Activated CD4-positive, alpha-beta T cell treated with anti-CD3 and anti-CD28 coated beads, Interleukin-2, amount 10 ng/mL, durations not matched to agents 24 days and 14 days (primary cell): ENCODE data around the gene COL11A2. TPM values are rescaled to one million over a fixed set of nuclear protein-coding genes. Genes with fewer than 3 reads are reported as not detected.
A peak's percentile ranks its signal among the peaks of the same experiment; 100 is the strongest.

Source experiments
- DNase-seq: peaks from one replicate; pipeline ENCODE4 v3.0.0; 2022
- H3K27ac Mint-ChIP-seq: one replicate; pipeline ENCODE4 v1.8.0; 2022; ENCODE audit warnings: mild to moderate bottlenecking, mixed read lengths
- H3K27me3 Mint-ChIP-seq: one replicate; pipeline ENCODE4 v1.8.0; 2022; ENCODE audit warnings: mixed read lengths
- H3K36me3 Mint-ChIP-seq: one replicate; pipeline ENCODE4 v1.8.0; 2022; ENCODE audit warnings: low read depth, mild to moderate bottlenecking, mixed read lengths
- H3K4me1 Mint-ChIP-seq: one replicate; pipeline ENCODE4 v1.8.0; 2021; ENCODE audit warnings: mixed read lengths
- H3K4me3 Mint-ChIP-seq: one replicate; pipeline ENCODE4 v1.8.0; 2022; ENCODE audit warnings: mild to moderate bottlenecking, moderate library complexity, mixed read lengths
- H3K9me3 Mint-ChIP-seq: one replicate; pipeline ENCODE4 v1.8.0; 2021; ENCODE audit warnings: mixed read lengths
- intact Hi-C: fragments of 100-400 bp; cut with micrococcal nuclease; formaldehyde crosslinking; loops from one replicate; pipeline ENCODE4 v1.15.1; 2023
- total RNA-seq: library from RNA; stranded (reverse); gene quantifications from 2 replicates; pipeline ENCODE4 v1.2.3, GENCODE V29; 2022

The COL11A2 gene
- total RNA-seq, 1 donor from 2014 or later: 0.56 TPM

DNA sequence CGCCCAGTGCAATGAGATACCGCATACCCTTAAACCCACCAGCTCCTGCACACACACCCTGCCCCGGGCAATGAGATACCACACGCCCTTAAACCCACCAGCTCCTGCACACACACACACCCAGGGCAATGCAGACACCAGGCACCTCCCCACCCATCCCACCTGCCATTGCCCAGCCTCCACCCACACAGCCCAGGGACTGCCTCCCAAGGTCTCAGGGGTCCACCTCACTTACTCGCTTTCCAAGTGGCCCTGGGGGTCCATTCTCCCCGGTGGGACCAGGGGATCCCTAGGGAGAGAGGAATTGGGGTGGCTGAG is 24.0 kb downstream of the COL11A2 start:
- no peaks in the 10 kb centered on the region for H3K4me1 Mint-ChIP-seq
- no peak overlapping the region for H3K4me3 Mint-ChIP-seq
- intact Hi-C loops: no loop called here
- no peaks in the 10 kb centered on the region for H3K9me3 Mint-ChIP-seq
- H3K36me3 Mint-ChIP-seq: no peaks in the 10 kb centered on the region
- peaks cover 3% of the 10 kb centered on the region for H3K27me3 Mint-ChIP-seq
- no peak for DNase-seq
- no peak overlapping the region for H3K27ac Mint-ChIP-seq

DNA sequence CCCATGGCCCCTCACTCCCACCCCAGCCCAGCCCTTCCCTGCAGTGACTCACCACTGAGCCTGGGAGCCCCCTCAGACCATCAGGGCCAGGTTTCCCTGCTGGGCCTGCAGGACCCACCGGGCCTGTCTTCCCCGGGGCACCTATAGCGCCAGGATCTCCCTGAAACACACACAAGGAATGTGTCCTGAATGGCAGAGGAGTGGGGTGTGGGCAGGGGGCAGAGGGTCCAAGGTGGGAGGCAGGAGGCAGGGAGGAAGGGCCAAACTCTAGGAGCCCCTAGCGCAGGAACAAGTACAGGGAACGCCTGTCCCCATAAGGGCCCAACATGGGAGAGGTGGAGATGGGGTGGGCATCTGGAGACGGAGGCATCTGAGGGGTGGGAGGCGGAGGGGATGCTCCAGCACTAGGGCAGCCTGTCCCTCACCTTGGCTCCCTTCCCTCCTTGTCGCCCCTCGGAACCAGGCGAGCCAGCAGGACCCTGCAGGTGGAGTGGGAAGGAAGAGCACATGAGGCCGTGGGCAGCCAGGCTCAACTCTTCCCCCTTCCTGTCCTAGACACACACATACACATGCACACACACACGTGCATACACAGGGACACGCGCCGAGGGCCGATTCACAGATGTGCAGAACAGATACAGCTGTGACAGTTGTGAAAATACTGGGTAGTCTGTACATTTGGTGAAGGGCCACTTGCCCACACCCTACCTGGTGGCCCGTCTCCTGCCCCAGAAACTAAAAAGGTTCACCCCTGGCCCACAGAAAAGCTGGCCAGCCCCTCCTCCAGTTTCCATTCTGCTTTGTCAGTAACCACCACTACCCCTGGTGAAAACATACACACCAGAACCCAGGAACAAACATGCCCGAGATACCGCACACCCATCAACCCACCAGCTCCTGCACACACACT is 24.6 kb downstream of the COL11A2 start:
- Mint-ChIP-seq H3K4me1 (no peaks in the 10 kb centered on the region), H3K36me3 (no peaks in the 10 kb centered on the region), H3K9me3 (no peaks in the 10 kb centered on the region), H3K27ac (no peak overlapping the region), H3K27me3 (peaks cover 1% of the 10 kb centered on the region), H3K4me3 (no peak overlapping the region)
- no peak for DNase-seq
- intact Hi-C loops: no loop called here

DNA sequence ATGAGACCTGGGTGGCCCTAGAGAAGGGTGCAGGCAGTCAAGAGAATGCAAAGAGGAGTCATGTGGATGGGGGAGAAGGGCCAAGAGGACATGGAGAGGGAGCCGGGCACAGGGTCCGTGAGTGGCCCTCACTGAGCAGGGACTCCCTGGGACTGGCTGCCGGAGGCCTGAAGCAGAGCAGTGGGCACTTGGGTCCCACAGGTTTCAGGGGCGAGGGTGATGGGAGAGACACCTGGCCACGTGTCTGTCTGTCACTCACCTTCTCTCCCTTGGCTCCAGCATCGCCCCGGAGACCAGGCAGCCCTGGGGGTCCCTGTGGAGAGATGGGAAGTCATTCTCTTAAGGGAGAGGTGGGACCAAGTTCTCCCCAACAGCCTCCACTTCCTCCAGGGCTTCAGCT is 25.5 kb downstream of the COL11A2 start:
- DNase-seq: no peak
- Mint-ChIP-seq H3K4me3 (no peak overlapping the region), H3K4me1 (peaks cover 3% of the 10 kb centered on the region), H3K27ac (no peak overlapping the region), H3K27me3 (no peaks in the 10 kb centered on the region), H3K36me3 (no peaks in the 10 kb centered on the region), H3K9me3 (no peaks in the 10 kb centered on the region)
- intact Hi-C loops: no loop called here

DNA sequence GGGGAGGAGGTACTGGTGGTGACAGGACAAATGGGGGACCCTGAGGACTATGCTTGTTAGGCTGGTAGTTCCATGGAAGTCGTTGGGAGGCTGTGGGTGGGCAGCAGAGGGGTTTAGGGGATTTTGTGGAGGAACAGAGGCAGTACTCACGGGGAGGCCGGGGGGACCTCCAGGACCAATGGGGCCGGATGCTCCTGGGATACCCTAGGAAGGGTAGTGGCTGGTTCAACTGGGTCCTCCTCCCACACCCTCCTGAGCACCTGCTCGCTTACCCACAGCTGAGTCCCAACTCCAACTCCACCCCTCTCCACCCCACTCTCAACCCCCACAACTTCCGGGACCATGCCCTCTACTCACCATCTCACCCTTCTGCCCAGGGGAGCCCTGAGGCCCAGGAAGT is 25.9 kb downstream of the COL11A2 start:
- DNase-seq: no peak
- no peak overlapping the region for H3K4me3 Mint-ChIP-seq
- no peaks in the 10 kb centered on the region for H3K36me3 Mint-ChIP-seq
- intact Hi-C loops: no loop called here
- H3K27me3 Mint-ChIP-seq: no peaks in the 10 kb centered on the region
- H3K4me1 Mint-ChIP-seq: peaks cover 8% of the 10 kb centered on the region
- H3K27ac Mint-ChIP-seq: no peak overlapping the region
- H3K9me3 Mint-ChIP-seq: no peaks in the 10 kb centered on the region

DNA sequence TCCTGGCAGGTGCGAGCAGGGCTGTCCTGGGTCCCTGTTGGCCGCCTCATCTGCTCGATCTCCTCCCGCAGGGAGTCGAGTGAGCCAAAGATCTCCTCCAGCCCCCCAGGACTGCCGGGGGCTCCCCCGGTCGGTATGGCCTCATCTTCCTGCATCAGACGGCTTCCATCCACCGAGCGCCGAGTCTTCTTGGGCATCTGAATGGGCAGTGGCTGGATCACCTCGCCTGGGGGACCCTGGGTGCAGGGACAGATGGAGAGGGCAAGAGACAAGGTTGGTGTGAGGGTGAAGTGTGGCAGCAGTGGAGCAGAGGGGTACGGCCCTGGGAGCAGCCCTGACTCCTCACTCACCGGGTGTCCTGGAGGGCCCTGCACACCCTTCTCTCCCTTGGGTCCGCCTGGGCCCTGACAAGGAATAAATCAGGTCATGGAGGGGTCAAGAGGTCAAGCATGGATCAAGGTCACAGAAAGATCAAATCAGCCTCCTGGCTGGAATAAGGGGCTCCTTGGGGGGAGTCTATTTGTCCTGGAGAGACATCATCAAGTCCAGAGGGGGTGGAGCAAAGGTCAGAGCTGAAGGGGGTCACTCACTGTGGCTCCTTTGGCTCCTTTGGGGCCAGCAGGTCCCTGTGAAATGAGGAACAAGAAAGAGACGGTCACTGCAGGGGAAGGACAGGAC is 26.5 kb downstream of the COL11A2 start:
- no peaks in the 10 kb centered on the region for H3K9me3 Mint-ChIP-seq
- no peak overlapping the region for H3K27ac Mint-ChIP-seq
- intact Hi-C loops: no loop called here
- H3K4me1 Mint-ChIP-seq: peaks cover 11% of the 10 kb centered on the region
- H3K36me3 Mint-ChIP-seq: no peaks in the 10 kb centered on the region
- no peaks in the 10 kb centered on the region for H3K27me3 Mint-ChIP-seq
- H3K4me3 Mint-ChIP-seq: no peak overlapping the region
- DNase-seq: no peak

DNA sequence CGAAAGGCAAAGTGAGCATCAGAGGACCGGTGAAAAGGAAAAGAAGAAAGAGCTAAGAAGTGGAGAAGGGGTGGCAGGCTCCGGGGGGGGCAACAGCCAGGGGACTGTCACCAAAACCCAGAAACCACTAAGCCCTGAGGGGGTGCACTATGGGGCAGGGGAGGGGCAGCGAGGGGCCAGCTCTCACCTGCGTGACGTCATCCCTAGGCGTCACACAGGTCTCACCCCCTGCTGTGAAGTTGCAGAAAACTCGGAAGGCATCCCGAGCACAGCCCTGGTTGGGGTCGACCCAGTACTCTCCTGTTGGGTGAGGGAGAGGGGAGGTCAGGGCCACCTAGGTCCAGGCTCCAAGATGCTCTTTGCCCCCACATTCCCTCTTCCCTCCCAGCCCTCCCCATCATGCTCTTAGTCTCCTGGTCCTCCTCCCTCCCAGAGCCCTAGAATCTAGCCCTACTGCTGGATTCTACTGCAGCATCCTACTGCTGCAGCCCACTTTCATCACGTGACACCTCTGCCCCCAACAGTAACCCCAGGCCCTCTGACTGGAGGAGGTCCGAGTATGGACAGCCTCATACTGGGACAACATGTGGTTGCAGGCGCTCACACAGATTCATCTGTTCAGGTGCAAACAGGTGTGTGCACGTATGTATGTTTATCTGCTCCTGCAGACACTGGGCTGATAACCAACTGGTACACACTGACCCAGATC is 27.4 kb downstream of the COL11A2 start:
- H3K4me3 Mint-ChIP-seq: no peak overlapping the region
- intact Hi-C loops: loop anchor here (5.0 kb wide), 1 partner anchor 48 kb away; no protein-coding TSS in a partner anchor
- no peak for DNase-seq
- peaks cover 14% of the 10 kb centered on the region for H3K4me1 Mint-ChIP-seq
- no peak overlapping the region for H3K27ac Mint-ChIP-seq
- H3K36me3 Mint-ChIP-seq: no peaks in the 10 kb centered on the region
- no peaks in the 10 kb centered on the region for H3K9me3 Mint-ChIP-seq
- H3K27me3 Mint-ChIP-seq: no peaks in the 10 kb centered on the region

DNA sequence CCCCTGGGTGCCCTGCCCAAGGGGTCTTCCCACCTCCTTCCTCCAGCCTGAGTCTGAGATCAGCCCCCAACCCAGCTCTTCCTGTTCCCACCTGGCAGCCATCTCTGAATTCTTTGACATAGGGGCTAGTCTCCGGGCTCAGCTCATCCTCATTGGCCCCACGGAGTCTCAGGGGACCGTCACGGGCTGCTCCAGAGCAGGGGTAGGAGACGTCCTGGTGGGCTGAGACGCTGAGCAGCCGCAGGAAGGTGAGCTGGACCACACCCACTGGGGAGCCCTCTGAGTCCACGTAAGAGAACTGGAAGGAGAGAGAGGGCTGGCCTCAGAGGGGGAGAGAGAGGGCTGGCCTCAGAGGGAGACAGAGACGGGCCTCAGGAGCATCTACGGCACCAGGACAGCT is 28.1 kb downstream of the COL11A2 start:
- no peak for DNase-seq
- no peaks in the 10 kb centered on the region for H3K9me3 Mint-ChIP-seq
- no peak overlapping the region for H3K27ac Mint-ChIP-seq
- intact Hi-C loops: loop anchor here (5.0 kb wide), 1 partner anchor 47 kb away; no protein-coding TSS in a partner anchor
- H3K4me1 Mint-ChIP-seq: peaks cover 14% of the 10 kb centered on the region
- no peak overlapping the region for H3K4me3 Mint-ChIP-seq
- H3K27me3 Mint-ChIP-seq: no peaks in the 10 kb centered on the region
- H3K36me3 Mint-ChIP-seq: no peaks in the 10 kb centered on the region

DNA sequence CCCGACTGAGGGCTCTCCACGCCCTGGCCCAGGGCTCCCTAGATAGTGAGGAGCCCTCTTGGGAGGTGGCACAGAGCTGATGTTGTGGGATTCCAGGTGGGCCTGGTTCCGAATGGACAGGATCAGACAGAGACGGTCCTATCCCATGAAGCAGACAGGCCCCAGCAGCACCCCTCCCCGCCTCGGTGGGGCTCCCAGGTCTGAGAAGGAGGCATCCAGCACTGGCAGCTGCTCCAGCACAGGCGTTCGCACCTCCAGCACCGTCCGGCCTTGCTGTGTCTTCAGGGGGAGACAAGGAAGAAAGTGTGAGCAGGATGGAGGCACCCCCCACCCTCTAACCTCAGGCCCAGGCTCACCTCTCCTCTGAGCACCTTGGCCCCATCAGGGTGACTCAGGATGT is 28.7 kb downstream of the COL11A2 start:
- Mint-ChIP-seq H3K27ac (no peak overlapping the region), H3K4me1 (peaks cover 14% of the 10 kb centered on the region), H3K9me3 (no peaks in the 10 kb centered on the region), H3K36me3 (no peaks in the 10 kb centered on the region), H3K4me3 (no peak overlapping the region), H3K27me3 (no peaks in the 10 kb centered on the region)
- intact Hi-C loops: loop anchor here (5.0 kb wide), 1 partner anchor 46 kb away; no protein-coding TSS in a partner anchor
- DNase-seq: no peak

DNA sequence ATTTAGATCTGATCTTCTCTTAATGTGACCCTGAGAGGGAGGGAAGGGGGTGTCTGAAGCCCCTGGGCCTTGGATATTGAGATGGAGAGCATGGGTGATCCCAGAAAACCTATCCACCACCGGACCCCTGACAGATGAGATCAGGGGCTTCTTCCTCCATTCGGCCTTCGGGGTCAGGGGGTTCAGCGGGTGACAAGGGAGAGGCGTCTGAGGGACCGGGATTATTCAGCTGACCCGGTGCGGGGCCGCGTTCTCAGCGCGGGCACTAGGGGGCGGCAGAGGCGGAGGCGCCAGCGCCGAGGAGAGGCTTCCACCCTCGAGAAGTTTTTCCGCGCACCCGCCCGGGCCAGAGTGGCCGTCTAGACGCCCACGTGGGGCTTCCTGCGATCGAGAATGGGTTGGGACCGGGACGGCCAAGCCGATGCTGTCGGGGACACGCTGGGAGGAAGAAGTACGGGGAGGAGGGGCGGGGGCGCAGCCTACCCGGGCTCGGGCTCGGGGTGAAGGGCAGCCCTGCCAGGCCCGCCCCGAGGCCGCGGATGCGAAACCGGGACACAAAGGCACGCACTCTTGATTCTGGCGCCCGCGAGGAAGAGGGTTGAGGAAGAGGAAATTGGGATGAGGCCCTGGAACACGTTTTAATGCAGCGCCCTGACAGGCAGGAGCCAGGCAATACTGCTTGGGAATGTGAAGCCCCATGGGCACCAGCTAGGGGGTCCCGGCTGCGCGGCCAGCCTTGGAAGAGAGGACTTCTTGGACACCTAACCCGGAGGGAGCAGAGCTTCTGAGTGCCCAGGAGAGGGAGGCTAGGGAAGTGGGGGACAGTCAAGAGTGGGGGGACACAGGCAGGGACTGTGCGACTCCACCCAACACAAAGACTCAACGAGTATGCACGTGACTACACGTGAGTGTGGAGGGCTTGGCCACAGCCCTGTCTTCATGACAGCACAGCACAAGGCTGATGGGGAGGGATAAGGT is 30.6 kb downstream of the COL11A2 start:
- peak; percentile 96 for DNase-seq
- peak overlapping the region; percentile 87 for H3K4me3 Mint-ChIP-seq
- H3K36me3 Mint-ChIP-seq: no peaks in the 10 kb centered on the region
- peaks cover under 1% of the 10 kb centered on the region for H3K27me3 Mint-ChIP-seq
- peaks cover 14% of the 10 kb centered on the region for H3K4me1 Mint-ChIP-seq
- peak overlapping the region; percentile 86 for H3K27ac Mint-ChIP-seq
- H3K9me3 Mint-ChIP-seq: no peaks in the 10 kb centered on the region
- intact Hi-C loops: loop anchor here (1.0 to 5.0 kb wide), 3 partner anchors 35 to 87 kb away; no protein-coding TSS in a partner anchor

DNA sequence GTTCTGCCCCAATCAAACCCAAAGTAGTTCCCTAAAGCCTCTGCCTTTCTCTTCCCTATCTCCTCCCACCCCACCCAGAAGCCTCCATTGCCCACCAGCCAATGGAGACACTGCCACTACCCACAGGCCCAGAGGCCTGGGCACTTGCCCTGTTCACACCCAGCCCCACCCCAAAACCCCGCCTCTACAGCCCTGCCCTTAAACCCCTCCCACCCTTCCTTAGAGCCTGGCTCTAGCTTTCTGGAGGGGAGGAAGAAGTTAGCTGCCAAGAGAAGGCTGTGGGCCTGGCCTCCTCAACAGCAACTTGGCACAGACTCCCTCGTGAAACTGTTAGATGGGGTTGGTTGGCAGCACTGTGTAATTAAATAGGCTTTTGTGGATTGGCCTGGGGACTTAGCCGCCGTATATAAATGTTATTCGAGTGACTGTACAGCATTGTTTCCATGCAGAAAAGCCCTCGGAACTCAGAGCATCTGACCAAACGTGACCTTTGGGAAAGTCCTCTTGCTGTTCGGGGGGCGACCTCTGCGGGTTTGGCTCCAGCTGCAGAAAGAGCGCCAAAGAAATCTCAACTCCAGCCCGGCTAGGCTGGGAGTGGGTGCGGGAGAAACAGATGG is 31.4 kb downstream of the COL11A2 start:
- H3K9me3 Mint-ChIP-seq: no peaks in the 10 kb centered on the region
- H3K27ac Mint-ChIP-seq: no peak overlapping the region
- peak overlapping the region; percentile 87 for H3K4me3 Mint-ChIP-seq
- H3K27me3 Mint-ChIP-seq: peaks cover 2% of the 10 kb centered on the region
- no peak for DNase-seq
- intact Hi-C loops: loop anchor here (1.0 to 5.0 kb wide), 3 partner anchors 36 to 87 kb away; no protein-coding TSS in a partner anchor
- H3K36me3 Mint-ChIP-seq: no peaks in the 10 kb centered on the region
- peaks cover 14% of the 10 kb centered on the region for H3K4me1 Mint-ChIP-seq

DNA sequence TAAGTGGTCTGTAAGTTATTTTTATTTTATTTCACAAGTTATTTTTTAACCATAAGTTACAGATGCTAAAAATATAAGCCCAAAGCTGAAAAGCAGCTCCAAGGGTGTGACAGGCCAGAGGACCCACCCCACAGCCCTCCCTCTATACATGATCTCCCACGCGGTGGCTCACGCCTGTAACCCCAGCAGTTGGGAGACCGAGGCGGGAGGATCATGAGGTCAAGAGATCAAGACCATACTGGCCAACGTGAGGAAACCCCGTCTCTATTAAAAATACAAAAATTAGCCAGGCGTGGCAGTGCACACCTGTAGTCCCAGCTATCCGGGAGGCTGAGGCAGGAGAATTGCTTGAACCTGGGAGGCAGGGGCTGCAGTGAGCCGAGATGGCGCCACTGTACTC is 32.2 kb downstream of the COL11A2 start:
- Mint-ChIP-seq H3K27me3 (peaks cover 2% of the 10 kb centered on the region), H3K36me3 (no peaks in the 10 kb centered on the region), H3K9me3 (no peaks in the 10 kb centered on the region), H3K27ac (no peak overlapping the region), H3K4me3 (no peak overlapping the region), H3K4me1 (peaks cover 14% of the 10 kb centered on the region)
- intact Hi-C loops: loop anchor here (2.0 to 5.0 kb wide), 2 partner anchors 37 to 43 kb away; no protein-coding TSS in a partner anchor
- DNase-seq: no peak

DNA sequence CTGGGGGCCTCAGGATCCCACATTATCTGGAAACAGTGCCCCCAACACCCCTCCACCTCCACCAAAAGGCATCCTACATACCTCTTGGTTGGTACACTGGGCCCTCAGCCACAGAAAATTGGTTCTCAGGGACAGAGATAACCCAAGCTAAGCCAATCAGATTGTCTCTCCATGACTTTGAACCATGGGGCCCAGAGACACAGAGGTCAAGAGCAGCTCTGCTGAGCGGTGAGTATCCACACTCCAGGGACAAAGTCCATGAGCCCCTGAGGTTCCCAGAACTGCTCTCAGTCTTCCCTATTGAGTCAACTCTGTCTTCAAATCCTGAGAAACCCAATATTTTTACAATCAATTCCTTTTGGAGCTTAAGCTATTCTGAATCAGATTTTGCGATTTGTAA is 35.3 kb downstream of the COL11A2 start:
- Mint-ChIP-seq H3K4me1 (peaks cover 13% of the 10 kb centered on the region), H3K36me3 (no peaks in the 10 kb centered on the region), H3K4me3 (no peak overlapping the region), H3K27me3 (peaks cover 15% of the 10 kb centered on the region), H3K27ac (no peak overlapping the region), H3K9me3 (peaks cover 1% of the 10 kb centered on the region)
- DNase-seq: no peak
- intact Hi-C loops: no loop called here

DNA sequence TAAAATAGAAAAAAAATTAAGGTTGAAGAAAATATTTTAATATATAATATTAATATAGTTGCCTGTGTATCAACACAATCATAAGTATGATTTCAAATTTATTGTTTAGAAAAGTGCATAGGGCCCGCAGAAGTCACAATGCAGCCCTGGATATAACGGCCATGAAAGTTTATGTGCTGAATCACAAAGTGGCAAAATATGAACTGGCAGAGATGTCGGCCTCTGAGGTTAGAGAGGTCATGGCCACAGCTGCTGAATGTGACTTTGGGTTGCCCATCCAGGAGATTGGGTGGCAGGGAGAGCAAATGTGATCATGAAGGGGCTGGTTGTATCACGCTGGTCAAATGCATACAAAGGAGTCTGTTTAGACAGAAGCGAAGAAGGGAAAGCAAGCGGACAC is 35.7 kb downstream of the COL11A2 start:
- Mint-ChIP-seq H3K27ac (no peak overlapping the region), H3K36me3 (peaks cover 2% of the 10 kb centered on the region), H3K9me3 (peaks cover 4% of the 10 kb centered on the region), H3K4me3 (no peak overlapping the region), H3K27me3 (peaks cover 18% of the 10 kb centered on the region), H3K4me1 (peaks cover 9% of the 10 kb centered on the region)
- DNase-seq: no peak
- intact Hi-C loops: no loop called here
